GM21786 (cell line): ENCODE results near the gene MUC2.

Experiments used
- ATAC-seq: cut with Tn5 transposase; IDR thresholded peaks from one replicate; pipeline ENCODE4 v1.9.1; 2021; ENCODE audit not compliant: unreplicated experiment

The MUC2 gene

GRCh38 chr11:1085440-1086170 is 10.9 kb downstream of the MUC2 start:
- no peak for ATAC-seq

GRCh38 chr11:1086171-1087102 is 11.8 kb downstream of the MUC2 start:
- ATAC-seq: no peak

GRCh38 chr11:1087279-1087960 is 12.7 kb downstream of the MUC2 start:
- no peak for ATAC-seq

DNA sequence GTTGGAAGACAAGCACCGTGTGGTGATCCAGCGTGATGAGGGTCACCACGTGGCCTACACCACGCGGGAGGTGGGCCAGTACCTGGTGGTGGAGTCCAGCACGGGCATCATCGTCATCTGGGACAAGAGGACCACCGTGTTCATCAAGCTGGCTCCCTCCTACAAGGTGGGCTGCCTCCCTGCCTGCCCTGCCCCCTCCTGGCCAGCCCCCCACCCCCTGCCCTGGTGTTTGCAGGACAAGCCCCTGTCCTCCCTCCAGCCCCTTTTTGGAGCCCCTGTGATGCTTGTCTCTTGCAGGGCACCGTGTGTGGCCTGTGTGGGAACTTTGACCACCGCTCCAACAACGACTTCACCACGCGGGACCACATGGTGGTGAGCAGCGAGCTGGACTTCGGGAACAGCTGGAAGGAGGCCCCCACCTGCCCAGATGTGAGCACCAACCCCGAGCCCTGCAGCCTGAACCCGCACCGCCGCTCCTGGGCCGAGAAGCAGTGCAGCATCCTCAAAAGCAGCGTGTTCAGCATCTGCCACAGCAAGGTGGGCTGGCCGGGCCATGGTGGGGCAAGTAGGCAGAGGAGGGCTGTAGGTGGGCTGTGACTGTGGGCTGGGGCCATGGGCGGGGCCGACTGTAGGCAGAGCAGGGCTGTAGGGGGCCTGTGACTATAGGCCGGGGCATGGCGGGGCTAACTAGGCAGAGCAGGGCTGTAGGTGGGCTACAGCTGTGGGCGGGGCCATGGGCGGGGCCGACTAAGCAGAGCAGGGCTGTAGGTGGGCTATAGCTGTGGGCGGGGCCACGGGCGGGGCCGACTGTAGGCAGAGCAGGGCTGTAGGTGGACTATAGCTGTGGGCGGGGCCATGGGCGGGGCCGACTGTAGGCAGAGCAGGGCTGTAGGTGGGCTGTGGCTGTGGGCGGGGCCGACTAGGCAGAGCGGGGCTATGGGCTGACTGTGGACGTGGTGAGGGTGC is 13.6 kb downstream of the MUC2 start:
- no peak for ATAC-seq

DNA sequence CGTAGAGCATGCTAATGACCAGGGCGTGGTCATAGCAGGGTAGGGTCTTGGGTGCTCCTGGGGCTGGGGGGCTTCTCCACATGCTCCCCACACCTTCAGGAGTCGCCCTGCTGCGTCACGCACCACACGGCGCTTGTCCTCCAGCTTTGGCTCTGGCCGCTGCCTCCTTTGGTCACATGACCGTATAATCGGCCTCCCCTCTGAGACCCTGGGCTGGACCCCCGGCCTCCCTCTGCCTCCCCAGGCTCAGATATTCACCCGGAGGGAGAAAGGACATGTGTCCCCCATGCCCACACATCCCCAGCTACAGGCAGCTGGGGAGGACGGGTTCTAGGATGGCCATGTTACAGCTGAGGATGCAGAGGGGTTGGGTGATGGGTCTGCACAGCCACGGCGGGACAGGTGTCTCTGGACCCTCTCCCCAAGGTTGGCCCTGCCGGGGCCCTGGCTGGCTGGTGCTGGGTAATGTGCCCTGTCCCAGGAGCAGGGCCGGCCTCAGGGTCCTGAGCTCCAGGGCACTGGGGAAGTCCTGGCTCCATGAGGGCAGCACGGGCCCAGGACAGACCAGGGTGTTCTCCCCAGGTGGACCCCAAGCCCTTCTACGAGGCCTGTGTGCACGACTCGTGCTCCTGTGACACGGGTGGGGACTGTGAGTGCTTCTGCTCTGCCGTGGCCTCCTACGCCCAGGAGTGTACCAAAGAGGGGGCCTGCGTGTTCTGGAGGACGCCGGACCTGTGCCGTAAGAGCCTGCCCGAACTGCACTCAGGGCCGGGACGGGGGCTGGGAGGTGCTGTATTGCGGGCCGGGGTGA is 14.5 kb downstream of the MUC2 start:
- ATAC-seq: no peak

DNA sequence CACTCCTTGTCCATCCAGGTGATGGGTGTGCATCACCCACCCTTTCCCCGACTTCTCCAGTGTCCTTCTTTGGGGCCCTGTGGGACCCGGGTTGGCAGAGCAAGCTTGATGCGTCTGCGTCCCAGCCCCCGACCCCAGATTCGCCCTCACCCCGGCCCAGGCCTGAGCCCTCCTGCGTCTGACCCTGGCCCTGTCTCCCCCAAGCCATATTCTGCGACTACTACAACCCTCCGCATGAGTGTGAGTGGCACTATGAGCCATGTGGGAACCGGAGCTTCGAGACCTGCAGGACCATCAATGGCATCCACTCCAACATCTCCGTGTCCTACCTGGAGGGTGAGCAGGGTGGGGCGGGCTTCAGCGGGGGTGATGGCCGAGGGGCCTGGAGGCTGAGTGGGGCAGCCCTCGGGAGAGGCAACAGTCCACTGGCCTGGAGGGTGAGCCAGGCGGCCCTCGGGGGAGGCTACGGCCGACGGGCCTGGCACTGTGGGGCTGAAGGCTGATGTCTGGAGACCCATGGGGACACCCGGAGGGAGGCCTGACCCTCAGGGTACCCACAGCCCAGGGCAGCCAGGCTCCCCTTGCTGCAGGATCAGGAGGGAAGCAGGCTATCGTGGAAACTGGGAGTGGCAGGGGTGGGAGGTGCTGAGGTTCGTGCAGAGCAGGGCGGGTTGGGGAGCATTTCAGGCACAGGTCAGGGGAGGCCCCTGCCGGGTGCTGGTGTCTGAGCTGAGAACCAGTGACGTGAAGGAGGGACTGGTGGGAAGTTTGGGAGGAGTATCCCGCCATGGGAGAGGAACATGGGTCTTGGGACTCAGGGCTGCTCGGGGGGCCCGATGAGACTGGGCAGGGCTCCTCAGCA is 15.3 kb downstream of the MUC2 start:
- no peak for ATAC-seq

GRCh38 chr11:1090600-1091331 is 16.1 kb downstream of the MUC2 start:
- no peak for ATAC-seq

- no peak for ATAC-seq
These were observed 16.8 kb downstream of the MUC2 start for GRCh38 chr11:1091332-1092083.

DNA sequence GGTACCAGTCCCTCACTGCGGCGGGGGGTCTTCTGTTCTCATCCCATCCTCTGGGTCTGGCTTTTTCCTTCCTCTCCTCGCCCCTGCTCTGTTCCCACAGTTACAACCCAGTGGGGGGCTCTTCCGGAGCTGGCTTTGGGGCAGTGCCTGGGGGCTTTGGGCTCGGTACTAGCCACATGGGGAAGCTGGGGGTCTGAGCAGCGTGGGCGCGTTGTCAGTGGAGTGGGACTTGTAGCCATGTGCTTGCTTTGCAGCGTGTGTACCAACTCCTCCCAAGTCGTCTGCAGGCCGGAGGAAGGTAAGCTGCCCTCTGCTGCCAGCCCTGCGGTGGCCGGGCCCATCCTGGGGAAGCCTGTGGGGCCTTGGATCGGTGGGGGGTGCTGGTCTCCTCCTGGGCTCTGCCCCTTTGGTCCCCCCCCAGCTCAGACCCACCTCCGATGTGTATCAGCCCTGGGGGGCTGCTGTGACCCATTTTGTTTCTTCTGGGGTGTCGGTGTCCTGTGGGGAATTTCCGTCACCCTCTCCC is 17.5 kb downstream of the MUC2 start:
- ATAC-seq: no peak

- no peak for ATAC-seq
These were observed 18.2 kb downstream of the MUC2 start for GRCh38 chr11:1092919-1093318.

DNA sequence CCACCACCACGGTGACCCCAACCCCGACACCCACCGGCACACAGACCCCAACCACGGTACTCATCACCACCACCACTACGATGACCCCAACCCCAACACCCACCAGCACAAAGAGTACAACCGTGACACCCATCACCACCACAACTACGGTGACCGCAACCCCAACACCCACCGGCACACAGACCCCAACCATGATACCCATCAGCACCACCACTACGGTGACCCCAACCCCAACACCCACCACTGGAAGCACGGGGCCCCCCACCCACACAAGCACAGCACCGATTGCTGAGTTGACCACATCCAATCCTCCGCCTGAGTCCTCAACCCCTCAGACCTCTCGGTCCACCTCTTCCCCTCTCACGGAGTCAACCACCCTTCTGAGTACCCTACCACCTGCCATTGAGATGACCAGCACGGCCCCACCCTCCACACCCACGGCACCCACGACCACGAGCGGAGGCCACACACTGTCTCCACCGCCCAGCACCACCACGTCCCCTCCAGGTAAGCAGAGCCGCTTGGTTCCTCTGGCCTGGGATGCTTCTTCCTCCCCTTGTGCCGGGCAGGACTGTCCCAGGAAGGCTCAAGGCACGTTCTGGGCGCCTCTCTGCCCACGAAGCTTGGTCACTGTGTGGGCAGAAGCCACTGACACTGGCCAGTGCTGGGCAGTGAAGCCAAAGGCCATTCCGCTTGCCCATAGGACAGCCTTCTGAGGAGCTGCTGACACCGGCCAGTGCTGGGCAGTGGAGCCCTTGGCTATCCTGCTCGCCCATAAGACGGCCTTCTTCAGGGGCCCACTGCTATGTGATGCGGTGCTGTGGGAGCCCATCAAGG is 25.1 kb downstream of the MUC2 start:
- ATAC-seq: no peak

- no peak for ATAC-seq
These were observed 26.0 kb downstream of the MUC2 start for GRCh38 chr11:1100417-1101245.

DNA sequence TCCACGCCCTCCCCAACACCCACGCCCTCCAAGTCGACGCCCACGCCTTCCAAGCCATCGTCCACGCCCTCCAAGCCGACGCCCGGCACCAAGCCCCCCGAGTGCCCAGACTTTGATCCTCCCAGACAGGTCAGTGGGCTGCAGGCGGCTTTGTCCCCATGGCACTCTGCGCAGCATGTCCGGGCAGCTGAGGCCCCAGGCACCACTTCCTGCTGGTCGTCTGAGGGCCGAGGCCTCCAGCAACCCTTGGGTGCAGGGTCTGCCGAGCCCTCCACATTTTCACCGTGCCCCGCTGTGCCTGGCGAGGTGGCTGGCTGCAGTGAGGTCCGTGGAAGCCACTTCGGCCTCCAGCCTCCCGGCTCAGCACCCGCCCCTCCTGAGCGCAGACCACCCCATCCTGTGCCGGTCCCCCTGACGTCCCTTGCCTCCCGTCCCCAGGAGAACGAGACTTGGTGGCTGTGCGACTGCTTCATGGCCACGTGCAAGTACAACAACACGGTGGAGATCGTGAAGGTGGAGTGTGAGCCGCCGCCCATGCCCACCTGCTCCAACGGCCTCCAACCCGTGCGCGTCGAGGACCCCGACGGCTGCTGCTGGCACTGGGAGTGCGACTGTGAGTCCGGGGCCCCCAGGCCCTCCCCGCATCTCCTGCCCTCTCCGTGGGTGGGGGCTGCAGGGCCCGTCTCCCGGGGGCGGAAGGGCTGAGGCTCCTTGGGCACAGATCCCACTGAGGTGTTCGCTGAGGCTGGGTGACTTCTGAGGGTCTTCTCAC is 26.8 kb downstream of the MUC2 start:
- no peak for ATAC-seq

DNA sequence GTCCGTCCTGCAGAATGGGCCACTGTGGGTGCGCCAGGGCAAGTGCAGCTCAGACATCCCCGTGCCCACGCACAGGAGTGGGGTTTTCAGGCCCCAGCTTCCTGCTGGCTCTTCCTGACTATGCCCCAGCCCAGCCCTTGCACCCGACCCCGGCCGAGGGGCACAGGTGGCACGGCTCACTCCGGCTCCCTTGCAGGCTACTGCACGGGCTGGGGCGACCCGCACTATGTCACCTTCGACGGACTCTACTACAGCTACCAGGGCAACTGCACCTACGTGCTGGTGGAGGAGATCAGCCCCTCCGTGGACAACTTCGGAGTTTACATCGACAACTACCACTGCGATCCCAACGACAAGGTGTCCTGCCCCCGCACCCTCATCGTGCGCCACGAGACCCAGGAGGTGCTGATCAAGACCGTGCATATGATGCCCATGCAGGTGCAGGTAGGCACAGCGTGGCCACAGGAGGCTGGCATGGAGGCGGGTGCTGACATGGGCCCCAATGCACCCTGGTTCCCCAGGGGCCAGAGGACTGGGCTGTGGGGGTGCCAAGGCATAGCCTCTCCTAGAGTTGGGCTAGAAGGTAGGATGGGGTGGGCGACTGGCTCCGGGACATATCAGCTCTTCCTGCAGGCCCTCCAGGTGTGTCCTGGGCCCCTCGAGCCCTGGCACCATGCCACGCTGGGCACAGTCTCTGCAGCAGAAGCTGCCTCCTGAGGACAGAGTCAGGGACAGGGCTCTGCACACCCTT is 27.7 kb downstream of the MUC2 start:
- no peak for ATAC-seq
